ENCODE data around the gene RPS6KA2.

The RPS6KA2 gene

DNA sequence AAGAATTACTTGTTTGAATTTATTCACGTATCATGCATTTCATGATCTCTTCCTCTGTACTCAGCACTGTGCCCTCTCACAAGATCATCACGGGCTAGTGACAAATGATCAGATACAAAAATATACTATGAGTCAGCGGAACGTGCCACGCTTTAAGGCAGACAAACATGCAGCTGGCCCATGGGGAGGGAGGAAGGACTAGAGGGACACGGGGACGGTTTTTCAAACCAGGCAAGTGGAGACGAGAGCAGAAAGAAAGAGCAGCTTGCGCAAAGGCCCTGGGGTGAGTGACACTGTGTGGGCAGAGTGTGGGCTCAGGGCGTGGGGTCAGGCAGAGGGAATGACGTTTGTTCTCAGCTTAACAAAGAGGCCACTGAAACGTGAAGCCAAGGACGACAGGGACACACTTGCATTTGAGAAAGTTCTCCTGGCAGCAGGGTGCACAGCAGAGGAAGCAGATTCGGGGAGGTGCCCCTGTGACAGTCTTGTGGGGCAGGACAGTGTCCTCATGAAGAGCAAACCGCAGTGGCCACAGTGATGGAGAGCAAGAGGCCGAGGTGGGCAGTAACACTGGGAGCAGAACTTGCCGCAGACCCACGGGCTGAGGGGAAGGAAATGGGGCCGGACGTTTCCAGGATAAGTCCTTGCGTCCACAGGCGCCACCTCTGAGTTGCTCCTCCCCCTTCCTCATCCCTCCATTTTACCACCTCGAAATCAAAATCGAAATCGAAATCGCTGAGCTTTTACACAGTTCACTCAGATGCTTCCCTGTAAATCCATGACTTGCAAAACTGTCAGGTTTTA is 6.9 kb upstream of the RPS6KA2 start:
- no peak for DNase-seq

DNA sequence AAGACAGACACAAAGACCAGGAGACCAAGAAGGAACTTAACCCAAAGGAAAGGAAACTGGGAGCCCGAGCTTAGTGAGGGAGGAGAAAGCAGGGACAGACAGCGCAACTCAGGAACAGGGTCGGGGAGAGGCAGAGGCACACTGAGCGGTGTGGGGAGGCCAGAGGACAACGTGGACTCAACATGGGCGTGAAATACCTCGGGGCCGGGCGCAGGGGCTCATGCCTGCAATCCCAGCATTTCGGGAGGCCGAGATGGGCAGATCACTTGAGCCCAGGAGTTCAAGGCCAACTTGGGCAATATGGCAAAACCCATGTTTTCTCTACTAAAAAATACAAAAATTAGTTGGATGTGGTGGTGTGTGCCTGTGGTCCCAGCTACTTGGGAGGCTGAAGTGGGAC is 5.7 kb upstream of the RPS6KA2 start:
- DNase-seq = no peak

DNA sequence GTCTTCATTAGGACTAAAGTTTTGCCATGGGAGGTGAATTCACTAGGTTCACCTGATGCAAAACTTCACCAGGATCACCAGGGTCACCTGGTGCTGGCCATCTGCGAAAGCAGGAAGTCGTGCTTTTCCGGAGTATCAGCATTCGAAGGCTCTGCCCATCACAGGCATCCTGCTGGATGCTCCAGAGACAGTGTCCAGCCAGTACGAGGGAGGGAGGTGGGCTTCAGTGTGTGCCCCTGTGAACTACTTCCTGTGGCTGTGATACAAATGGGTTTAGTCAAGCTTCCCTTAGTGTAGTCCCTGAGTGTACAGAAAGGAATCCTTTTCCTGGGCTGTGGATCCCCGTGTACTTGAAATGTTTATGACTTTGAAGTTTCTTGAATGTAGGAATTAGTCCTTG is 3.4 kb upstream of the RPS6KA2 start:
- DNase-seq = no peak

DNA sequence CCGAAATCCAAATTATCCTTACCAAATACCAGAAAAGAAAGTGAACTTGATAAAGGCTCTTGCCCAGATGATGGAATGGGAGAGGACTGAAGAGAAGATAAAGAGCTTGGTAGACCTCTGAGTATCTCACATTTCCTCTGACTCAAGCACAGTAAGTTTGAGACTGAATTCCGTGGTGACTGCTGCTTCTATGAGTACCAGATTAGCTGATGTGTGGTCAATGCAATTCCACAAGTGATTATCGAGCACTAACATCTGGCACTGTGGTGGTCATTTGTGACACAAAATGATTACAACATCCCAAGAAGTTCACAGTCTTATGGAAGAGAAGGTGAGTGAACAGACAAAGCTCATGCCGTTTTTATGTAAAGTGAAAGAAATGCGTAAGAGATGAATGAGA is 2.6 kb upstream of the RPS6KA2 start:
- no peak for DNase-seq

GRCh38 chr6:166627875-166628801 is 1.1 kb upstream of the RPS6KA2 start:
- DNase-seq = peak; percentile 28 to 33

DNA sequence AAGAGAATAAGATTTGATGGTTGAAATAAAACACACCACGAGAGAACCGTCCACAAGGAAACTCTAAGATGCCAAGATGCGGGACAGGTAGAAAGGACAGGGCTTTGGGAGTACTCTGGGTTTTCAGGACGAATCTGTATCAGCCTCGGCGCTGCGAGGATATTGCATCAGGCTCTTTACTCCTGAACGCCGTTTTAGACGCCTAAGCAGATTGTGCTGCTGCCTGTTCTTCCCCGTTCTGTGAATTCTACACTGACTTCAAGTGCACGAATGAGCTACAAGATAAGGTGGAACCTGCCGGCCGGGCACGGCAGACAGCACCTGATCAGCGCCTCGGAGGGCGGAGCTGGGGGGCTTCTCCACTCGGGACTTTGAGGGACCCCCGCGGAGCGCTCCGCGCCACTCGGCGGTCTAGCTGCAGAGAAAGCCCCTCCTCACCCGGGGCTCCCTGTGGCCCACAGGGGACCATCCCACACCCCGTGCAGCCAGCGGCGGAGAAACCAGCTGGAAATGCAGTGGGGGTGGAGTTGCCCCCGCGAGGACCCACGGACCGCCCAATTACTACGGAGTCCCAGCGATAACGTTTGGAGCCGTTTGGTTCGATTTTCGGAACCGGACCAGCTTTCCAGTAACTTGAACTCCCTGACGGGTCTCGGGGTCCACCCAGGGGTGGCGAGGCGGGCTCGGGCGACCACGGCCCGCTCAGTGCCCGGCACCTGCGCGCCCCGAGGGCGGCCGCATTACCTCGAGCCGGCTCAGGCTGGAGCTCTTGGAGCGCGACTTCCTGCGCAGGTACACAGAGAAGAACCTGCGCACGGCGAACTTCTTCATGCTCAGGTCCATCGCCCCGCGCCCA is 646 bp downstream of the RPS6KA2 start:
- DNase-seq = peak in 1 of 2 experiments; percentile 13

- DNase-seq = no peak
Observed at GRCh38 chr6:166625356-166625755, 1.7 kb downstream of the RPS6KA2 start.

DNA sequence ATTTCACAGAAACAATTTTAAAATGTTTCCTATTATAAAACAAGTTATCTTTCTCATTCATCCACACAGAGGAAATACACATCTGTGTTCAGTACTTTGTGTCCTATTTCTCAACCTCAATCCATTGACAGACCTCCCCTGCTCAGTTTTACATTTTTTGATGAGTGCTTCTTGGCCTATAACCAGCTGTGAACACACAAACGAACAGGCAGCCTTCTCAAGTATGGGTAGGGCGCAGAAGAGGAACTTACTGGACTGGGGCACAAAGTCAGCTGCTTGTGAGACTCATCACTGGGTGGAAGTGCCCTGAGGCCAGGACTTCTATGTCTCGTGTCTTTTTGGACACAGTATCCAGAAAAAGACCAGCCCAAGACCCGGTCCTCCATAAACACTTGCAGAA is 2.8 kb downstream of the RPS6KA2 start:
- no peak for DNase-seq

GRCh38 chr6:166623318-166623717 is 3.7 kb downstream of the RPS6KA2 start:
- DNase-seq = no peak

DNA sequence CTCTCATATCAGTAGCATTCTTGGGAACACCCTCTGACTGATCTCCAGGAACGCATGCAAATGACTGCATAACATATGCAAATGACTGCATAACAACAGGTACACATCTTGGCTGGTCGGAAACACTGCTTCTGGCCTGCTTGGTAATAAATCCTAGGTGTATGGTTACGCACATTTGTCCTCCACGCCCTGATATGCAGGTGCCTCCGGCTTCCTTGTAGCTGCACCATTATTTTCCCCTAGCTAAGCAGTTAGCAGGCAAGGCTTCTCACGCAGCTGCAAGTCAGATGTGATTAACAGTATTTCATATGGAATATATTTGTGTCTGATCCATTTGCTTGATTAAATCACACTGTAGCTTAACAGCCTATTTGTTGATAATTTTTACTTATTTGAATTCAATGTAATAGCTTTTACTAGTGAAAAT is 5.9 kb downstream of the RPS6KA2 start:
- DNase-seq = no peak

DNA sequence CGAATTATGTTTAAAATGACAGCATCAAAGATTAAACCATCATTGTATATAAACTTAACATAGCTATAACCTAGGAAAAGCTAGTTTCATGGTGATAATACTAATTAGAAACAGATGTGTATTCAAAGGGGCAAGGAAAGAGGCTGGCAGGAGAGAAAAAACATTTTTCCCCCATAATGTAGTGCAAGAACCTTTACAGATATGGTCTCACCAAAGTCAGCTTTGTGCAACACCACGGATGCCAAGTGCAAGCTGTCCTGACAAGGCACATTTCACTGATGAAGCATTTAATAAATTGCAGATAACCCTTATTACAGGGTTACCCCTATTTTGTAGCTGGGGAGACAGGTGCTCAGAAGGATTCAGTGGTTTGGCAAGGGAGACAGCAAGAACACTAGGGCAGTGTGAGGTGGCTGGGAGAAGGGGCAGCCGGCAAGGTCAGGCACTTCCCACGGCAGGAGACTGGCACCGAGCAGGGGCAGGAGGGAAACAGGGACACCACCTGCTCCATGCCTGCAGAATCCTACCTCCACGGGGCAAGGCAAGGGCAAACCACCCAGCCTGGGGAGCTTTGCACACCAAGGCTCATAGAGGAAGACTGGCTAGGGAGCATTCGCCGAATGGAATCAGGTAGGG is 6.5 kb downstream of the RPS6KA2 start:
- DNase-seq = no peak

- no peak for DNase-seq
Observed at GRCh38 chr6:166619912-166620311, 7.1 kb downstream of the RPS6KA2 start.

DNA sequence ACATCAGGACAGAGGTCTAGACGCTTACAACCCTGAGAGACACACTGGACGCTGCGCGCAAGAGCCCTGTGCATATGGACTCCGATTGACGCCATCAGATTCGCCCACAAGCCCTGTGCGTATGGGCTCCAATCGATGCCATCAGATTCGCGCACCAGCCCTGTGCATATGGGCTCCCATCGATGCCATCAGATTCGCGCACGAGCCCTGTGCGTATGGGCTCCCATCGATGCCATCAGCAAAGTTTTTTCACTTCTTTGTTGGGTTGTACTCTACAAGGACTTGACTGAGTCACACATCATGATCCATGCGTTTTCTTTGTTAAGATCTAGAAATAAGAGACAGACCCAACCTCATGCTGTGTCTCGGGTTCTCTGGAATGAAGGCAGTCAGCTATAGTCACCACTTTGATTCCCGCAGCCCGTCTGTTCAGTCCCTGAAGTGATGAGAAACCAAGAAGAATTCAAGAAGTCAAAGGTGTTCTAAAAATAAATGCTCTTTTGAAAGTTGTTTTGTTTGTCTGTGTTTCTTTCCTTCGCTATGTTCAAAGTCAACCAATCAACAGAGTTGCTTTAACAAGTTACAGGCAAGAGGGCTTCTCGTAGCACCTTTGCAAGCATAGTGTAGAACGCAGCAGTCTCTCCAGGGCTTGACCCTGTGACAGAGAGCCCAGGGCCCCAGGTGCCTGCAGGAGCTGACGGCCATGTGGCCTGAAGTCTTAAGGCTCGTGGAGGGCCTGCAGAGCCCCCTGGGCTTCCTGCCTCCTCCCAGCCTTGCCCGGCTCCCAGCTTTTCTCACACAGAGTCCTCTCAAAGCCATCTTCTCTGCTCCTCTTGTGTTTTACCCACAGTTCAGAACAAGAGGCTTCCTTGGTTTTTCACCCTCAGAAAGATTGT is 7.9 kb downstream of the RPS6KA2 start:
- no peak for DNase-seq

- no peak for DNase-seq
Observed at GRCh38 chr6:166618251-166618650, 8.8 kb downstream of the RPS6KA2 start.

DNA sequence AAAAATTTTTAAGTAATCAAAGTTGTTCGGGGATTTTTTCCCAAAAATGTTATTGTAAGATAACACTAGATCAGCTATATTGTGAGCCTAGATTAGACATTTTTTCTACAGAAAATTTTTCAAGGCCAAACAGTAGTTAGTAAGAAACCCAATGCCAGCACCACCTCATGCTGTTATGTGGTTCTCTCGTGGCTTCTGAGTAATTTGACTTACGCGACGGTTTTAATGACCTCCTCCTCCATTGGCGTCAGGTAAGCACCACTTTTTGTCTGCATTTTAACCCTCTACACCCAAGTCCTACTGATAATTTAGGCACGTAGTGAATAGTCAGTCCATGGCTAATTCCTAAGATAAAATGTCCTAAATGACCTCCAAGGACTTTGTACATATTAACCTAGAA is 9.7 kb downstream of the RPS6KA2 start:
- no peak for DNase-seq

GRCh38 chr6:166616261-166617238 is 10.5 kb downstream of the RPS6KA2 start:
- DNase-seq = no peak

DNA sequence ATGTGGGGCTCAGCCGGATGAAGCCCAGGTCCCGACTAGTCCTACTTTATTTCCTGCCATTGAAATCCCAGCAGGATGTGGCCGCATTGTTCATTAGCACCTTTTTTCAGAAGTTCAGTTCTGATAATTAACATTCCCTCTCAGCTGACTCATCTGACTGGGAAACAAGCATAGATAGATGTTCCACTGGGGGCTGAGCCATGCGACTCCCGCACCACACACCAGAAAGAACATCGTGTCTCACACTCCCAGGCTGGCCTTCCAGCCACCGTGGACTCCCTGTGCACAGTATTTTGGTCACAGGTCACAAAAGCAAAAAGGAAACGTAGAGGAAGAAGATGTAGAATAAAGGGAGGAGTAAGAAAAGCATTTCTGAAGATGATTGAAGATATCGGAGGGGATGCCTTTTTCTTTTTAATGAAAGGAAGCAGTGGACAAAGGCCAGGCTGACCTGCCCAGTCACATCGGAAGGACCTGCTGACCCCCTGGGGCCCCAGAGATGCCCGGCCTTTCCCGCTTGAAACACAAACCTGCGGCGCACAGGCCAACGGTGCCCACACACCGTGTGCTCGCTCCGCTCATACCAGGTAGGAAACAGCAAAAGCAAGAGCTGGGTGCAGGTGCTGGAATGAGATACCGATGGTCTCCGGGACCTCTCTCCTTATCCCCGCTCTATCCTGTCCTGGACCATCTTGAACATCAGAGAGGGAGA is 11.8 kb downstream of the RPS6KA2 start:
- DNase-seq = no peak

DNA sequence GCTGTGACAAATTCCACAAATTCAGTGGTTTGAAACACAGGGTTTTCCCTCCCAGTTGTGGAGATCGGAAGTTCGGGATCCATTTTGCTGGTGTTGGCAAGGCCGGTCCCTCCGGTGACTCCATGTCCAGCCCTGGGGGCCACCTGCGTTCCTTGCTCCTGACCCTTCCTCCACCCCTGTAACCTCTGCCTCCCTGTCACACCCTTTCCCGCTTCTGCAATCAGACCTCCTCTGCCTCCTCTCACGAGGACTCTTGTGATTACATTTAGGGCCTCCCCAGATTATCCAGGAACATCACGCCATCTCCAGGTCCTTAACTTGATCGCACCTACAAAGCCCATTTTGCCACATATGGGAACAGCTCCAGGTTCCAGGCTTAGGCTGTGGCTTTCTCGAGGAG is 12.5 kb downstream of the RPS6KA2 start:
- no peak for DNase-seq

GRCh38 chr6:166614171-166614583 is 12.9 kb downstream of the RPS6KA2 start:
- no peak for DNase-seq

Measured in activated CD4-positive, alpha-beta T cell treated with anti-CD3 and anti-CD28 coated beads, Interleukin-2, amount 50 U/mL, for 4 hours (primary cell).